ENCODE data around the gene PI4KA.

- TF ChIP-seq PATZ1 (CRISPR knock-in tag; IDR thresholded peaks at IDR 0.05; ENCODE audit: borderline replicate concordance) (no peak), PPARA (CRISPR knock-in tag; IDR thresholded peaks at IDR 0.05; ENCODE audit: borderline replicate concordance) (no peak), ZNF8 (CRISPR knock-in tag; IDR thresholded peaks at IDR 0.05) (no peak), CSRNP3 (CRISPR knock-in tag; IDR thresholded peaks at IDR 0.05) (no peak), ZFP3 (CRISPR knock-in tag; IDR thresholded peaks at IDR 0.05) (no peak), ZC3H10 (CRISPR knock-in tag; IDR thresholded peaks at IDR 0.05) (no peak), ZFP30 (CRISPR knock-in tag; IDR thresholded peaks at IDR 0.05) (no peak)
These were observed 585 bp downstream of the PI4KA start for GRCh38 chr22:20857838-20858614.

Measured in SK-N-SH treated with all-trans-retinoic acid at 6 μM for 48 hours (cell line).